HK-2 (cell line): ENCODE data around the gene MRPL47.
A peak's percentile ranks its signal among the peaks of the same experiment; 100 is the strongest.

Experiments used
- DNase-seq: peaks from one replicate; pipeline ENCODE4 v3.0.0-alpha.2; 2018; ENCODE audit not compliant: unreplicated experiment

MRPL47 gene

DNA sequence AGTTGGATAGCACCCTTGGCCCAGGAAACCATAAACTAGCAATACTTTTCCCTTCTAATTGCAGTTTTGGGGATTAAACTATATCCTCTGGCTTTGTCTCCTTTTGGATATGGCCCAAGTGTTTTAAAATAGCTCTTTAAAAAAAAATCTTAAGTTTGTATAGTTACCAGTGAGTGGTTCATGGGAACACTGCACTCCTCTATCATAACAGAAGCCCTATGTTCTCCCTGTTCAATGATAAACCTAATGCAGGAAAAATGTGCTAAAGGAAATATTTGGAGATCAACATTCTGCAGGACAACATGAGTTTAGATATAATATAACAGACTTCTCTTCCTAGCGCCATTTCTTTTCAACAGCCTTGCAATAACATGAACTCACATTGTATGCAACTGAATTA, 13.1 kb downstream of the MRPL47 start:
- no peak for DNase-seq

DNA sequence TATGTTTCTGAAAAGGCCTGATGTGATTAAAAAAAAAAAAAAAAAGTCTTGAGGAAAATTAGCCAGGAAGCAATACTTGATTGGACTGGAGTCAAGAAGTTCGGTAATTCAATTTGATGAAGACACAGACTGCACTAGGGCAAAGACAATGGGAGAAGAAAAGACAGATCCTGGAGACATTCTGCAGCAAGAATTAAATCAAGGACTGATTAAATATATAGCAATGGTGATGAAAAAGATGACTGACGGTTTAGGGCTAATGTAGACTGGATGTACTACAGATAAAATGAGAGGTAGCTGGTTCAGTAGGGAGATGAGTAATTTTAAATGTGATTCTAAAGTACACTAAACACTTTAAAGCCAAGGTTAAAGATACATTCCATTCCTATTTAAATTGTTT, 13.8 kb downstream of the MRPL47 start:
- no peak for DNase-seq

DNA sequence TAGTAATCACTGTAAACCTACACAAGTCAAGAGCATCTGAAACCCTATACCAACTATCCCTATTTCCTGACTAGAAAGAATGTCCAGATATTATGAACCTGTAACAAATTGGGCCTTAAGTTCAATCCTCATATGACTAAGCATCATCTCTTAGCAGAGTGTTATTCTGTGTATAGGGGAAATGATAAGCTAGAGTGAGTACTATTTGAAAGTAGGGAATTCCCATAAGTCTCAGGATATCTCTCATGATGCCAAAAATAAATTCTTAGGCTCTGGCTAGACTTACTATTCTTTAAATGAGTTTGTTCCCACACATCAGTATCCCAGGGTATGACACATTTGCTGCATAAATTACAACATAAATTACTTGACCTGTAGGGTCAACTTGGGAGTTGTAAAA, 15.3 kb downstream of the MRPL47 start:
- DNase-seq = no peak

DNA sequence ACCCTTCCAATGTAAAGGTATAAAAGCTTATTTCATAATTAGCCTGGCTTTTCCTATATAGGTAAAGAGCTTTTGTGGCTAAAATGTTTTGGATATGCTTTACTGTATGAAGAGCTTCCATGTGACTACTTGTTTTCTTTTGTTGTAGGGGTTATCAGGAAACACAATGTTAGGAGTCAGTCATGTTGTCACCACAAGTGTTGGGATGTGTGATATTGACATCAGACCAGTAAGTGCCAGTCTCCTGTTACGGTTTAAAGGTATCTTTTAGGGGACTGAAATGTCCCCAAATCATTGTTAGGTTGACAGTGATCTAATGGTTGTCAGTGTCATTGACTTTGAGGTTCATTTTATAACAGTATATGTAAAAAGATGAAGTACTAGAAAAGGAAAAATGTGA, 23.4 kb downstream of the MRPL47 start:
- DNase-seq = no peak

DNA sequence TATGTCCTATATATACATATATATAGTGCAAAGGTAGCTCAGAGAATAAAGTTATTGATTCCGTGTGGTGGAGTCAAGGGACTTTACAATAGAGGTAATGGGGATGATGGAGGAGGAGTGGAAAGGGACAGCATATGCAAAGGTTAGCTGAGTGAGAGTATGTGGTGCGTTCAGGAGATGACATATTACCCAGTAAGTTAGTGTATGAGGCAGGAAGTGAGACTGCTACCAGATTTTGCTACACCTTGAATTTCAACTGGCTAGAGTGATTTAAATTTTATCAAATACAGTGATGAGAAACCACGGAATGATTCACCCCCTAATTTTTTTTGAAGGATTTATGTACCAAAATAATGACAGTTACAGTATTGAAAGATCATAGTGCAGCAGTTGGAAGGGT, 38.9 kb downstream of the MRPL47 start:
- no peak for DNase-seq

DNA sequence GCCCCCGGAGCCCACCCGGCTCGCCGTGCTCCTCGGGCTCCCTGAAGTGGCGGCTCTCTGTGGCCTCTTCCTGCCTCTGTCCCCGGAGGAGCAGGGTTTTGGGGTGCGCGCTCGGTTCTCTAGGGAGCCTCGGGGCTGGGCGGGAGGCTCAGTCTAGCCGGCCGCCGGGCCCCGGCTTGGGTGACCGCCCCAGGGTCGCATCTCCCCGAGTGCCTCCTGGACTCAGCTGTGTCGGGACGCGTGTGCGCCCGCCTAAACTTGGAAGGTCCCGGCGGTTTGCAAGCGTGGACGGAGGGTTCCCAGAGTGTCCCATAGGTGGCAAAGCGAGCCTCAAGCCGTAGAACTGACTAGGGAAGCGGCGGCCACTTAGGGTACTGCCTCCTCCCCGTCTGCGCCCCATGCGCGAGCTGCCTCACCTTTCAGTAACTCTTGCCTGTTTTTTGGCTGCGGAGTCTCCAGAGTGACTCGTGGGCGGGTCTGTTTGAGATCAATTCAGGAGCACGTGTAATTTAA, 41.1 kb downstream of the MRPL47 start:
- DNase-seq = peak; percentile 86

DNA sequence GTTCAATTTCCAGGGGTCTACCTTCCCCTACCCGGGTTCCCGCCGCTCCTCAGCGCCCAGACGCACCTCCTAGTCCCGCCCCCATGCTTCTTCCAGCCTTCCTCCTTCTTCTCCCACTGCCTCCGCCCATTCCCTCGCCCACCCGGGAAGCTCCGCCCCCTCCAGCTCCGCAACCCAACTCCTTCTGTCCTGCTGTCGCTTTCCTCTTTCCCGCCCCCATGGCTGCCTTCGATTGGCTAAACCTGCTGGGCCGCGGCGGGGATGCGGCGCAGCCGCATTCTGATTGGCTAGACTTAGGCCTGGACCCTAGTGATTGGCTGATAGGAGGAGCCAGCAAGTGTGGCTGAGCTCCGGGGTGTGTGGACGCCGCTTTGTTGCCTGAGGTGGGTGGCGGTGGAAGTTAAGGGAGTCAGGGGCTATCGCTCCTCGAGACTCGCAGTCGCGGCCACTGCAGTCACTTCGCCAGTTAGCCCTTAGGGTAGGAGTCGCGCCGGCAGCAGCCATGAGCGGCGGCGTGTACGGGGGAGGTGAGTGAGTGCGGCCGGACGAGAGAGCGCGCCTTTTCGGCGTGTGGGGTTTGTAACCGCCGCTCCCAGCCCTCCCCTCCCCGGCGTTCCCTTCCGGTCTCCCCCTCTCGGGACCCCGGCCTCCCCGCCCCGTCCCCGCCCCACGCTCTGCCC, 41.7 kb downstream of the MRPL47 start, which contains the start of gene ACTL6A:
Gene ACTL6A, plus strand, starts transcription at position 336 of the 680 bp plus-strand sequence. Its CDS starts 167 bp downstream, at position 503.
- peak; percentile 100 for DNase-seq

DNA sequence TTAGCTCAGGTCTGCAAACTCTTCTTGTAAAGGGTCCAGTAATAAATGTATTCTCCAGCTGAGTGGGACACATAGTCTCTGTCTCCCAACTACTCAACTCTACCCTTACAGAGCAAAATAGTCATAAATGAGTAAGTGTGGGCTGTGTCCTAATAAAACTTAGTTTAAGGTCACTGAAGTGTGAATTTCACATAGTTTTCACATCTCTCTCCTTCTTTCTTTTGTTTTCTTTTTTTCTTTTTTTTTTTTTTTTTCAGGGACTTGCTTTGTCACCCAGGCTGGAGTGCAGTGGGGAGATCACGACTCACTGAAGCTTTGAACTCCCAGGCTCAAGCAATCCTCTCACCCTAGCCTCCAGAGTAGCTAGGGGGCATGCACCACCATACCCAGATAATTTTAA, 43.6 kb downstream of the MRPL47 start:
- peak; percentile 21 for DNase-seq

DNA sequence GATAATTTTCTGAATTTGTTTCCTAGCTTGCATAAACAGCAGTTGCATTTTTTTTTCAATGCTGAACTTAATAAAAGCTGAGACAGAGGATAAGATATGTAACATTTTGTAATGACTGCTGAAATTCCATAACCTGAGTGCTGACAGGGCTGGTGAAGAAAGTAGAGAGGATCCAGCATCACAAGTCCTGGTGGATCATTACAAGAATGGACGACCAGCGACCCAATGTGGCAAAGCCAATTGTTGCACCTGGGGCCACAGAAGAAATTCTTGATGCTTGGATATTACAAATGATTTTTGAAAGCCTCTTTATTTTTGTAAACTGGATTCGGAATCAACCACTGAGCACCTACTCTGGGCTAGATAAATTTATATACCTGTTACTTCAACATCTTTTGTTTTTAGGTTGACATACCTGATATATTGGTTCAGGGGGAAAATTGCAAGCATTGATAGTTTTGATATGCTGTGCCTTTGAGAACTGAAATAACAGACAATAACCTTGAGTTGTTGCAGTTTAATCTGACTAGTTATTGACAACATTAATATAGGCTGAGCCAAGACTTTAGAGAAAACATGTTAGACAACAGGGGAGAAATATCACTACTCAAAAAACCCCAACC, 45.6 kb downstream of the MRPL47 start:
- peak; percentile 62 for DNase-seq

DNA sequence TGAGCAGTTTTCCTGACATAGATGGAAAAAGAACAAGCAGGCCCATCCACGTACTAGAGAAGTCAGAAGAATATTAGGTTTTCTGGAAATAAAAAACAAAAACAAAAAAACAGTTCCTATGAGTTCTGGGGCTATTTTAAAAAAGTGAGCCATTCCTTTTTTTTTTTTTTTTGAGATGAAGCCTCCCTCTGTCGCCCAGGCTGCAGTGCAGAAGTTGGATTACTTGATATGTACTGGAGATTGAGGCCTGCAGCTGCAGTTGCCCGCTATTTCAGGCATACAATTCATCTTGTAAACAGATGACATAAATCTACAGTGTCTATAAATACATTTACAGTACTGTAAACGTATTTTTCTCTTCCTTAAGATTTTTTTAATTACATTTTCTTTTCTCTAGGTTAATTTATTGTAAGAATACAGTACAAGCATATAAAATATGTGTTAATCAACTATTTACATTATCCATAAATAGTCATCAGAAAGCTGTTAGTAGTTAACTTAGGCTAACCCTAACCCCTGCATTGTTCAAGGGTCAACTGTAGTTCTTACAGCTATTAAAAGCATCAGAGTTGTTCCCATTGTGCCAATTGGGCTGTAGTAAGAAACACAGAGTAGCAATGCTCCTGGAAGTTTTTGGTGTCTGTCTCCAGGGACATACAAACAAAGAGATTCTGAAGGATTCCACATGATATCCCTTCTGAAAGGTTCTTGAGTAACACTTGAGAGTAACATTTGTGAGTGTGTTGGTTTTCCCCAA, 52.9 kb downstream of the MRPL47 start:
- no peak for DNase-seq

DNA sequence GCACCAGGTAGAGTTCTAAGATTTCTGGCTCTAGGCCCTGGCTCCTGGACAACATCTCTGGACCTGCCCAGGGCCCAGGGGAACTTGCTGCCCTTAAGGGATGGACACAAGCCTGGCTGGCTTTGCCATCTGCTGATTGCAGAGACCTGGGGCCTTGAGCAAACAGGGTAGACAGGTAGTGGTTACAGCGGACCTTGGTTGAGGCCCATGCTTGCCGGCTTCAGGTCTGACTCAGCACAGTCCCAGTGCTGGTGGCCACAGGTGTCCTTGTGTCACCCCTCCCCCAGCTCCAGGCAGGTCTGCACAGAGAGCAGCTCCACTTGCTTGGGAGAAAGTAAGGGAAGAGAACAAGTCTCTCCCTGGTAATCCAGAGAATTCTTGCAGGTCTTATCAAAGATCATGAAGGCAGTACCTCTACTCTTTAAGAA, 57.6 kb downstream of the MRPL47 start:
- DNase-seq = no peak

DNA sequence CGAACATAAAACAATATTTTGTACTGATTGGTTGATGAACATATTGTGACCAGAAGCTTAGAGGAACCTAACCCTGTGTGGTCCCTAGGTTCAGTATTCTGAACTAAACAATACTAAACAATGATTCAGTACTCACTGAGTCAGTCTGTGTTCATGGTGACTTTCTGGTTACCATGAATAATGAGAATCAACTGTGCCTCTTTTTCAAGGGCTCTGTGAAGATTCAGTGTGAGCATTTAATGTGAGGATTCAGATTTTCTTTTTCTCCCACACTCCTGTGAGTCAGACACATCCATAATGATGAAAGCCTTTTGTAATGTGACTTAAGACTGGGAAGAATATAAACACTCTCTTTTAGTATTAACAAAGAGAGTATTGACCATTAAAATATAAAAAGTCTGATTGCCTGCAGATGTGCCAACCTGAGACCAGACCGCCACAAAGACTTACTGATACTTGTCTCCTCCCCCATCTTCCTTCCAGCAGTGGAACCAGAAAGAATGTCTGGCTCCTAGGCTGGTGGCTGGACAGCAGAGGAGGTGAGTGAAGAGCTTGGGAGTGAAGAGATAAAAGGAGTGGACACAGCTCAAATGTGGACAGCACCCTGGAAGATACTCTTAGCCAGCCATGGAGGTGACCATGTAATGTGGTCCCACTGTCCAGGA, 59.3 kb downstream of the MRPL47 start:
- DNase-seq = no peak

DNA sequence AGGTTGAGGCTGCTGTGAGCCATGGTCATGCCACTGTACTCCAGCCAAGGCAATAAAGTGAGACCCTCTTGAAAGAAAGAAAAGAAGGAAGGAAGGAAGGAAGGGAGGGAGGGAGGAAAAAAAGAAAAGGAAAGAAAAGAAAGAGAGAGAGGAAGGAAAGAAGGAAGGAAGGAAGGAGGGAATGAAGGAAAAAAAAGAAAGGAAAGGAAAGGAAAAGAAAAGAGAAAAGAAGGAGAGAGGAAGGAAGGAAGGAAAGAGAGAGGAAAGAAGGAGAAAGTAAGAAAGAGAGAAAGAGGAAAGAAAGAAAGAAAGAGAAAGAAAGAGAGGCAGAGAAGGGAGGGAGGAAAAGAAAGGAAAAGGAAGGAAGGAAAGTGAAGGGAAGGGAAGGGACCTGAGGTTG, 62.1 kb downstream of the MRPL47 start:
- DNase-seq = no peak

DNA sequence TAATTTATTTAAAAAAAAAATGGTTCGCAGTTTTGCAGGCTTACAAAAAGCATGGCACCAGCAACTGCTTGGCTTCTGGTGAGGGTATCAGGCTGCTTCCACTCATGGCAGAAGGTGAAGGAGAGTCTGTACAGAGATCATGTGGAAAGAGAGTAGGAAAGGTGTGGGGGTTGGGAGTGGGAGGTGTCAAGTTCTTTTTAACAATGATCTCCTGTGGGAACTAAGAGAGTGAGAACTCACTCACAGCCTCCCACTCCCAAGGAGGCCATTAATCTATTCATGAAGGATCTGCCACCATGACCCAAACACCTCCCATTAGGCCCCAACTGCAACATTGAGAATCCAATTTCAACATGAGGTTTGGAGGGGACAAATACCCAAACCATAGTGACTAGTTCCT, 62.8 kb downstream of the MRPL47 start:
- DNase-seq = no peak

DNA sequence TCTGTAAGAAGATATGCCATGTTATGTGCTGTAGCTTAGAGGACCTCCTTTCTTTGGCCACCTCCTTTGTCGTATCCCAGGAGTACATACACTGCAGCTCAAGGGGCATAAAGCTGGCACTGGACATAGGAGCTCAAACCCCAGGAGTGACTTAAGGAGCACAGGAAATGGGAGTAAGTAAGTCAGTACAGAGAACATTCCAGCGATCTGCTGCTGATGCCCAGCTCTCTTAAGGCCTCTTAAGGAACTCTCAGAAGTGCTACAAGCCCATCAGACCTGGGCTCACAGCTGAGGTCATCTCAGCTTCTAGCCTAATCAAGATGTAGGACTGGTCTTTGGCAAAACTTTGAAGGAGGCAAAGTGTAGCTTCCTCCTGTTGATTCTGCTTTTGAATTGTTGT, 63.3 kb downstream of the MRPL47 start:
- DNase-seq = no peak
